HepG2 (cell line): ENCODE measurements around the gene SLC34A3. TPM values are rescaled to one million over a fixed set of nuclear protein-coding genes. Genes with fewer than 3 reads are reported as not detected.
A peak's percentile ranks its signal among the peaks of the same experiment; 100 is the strongest.

ENCODE experiments used
- CHD2 ChIP-seq: IDR thresholded peaks from 2 replicates; pipeline ENCODE4 v1.6.1; 2011; ENCODE audit warnings: low read depth, low read length, improper control_type of control experiment
- EED ChIP-seq: sonication (generic); formaldehyde crosslinking; IDR thresholded peaks from 2 replicates; pipeline ENCODE4 v1.5.0; 2020; ENCODE audit warnings: mild to moderate bottlenecking, missing genetic modification reagents
- FIP1L1 ChIP-seq: fragments of 200-400 bp; formaldehyde crosslinking; IDR thresholded peaks from 2 replicates; pipeline ENCODE4 v1.6.1; 2018; ENCODE audit warnings: low read depth, mild to moderate bottlenecking, low read length, moderate library complexity, borderline replicate concordance; ENCODE audit not compliant: insufficient read depth
- ISL2 ChIP-seq: sonication (generic); formaldehyde crosslinking; IDR thresholded peaks from 2 replicates; pipeline ENCODE4 v1.5.0; 2020; ENCODE audit warnings: missing genetic modification reagents
- KLF12 ChIP-seq: sonication (generic); formaldehyde crosslinking; IDR thresholded peaks from 2 replicates; pipeline ENCODE4 v1.4.0; 2020; ENCODE audit warnings: missing genetic modification reagents, borderline replicate concordance
- MEIS1 ChIP-seq: sonication (generic); formaldehyde crosslinking; IDR thresholded peaks from 2 replicates; pipeline ENCODE4 v1.9.0; 2021; ENCODE audit warnings: mild to moderate bottlenecking, missing genetic modification reagents, moderate library complexity, borderline replicate concordance
- NR2F2 ChIP-seq: IDR thresholded peaks from 2 replicates; pipeline ENCODE4 v1.6.1; 2012; ENCODE audit warnings: low read depth, inconsistent platforms, borderline replicate concordance
- PAX8 ChIP-seq: sonication (generic); formaldehyde crosslinking; IDR thresholded peaks from 2 replicates; pipeline ENCODE4 v1.8.0; 2022; ENCODE audit warnings: mild to moderate bottlenecking, missing genetic modification reagents, borderline replicate concordance
- RXRB ChIP-seq: IDR thresholded peaks from 2 replicates; pipeline ENCODE4 v1.6.1; 2016; ENCODE audit warnings: borderline replicate concordance, missing genetic modification reagents, missing compliant biosample characterization
- SATB2 ChIP-seq: sonication (generic); formaldehyde crosslinking; IDR thresholded peaks from 2 replicates; pipeline ENCODE4 v1.5.0; 2020; ENCODE audit warnings: missing genetic modification reagents
- SNRNP70 ChIP-seq: fragments of 200-400 bp; formaldehyde crosslinking; IDR thresholded peaks from 2 replicates; pipeline ENCODE4 v1.6.1; 2017; ENCODE audit warnings: mild to moderate bottlenecking, low read depth, low read length, moderate library complexity
- TGIF2 ChIP-seq: IDR thresholded peaks from 2 replicates; pipeline ENCODE4 v1.6.1; 2016; ENCODE audit warnings: control low read depth, missing compliant biosample characterization
- ZKSCAN5 ChIP-seq: sonication (generic); formaldehyde crosslinking; IDR thresholded peaks from 2 replicates; pipeline ENCODE4 v1.5.1; 2020; ENCODE audit warnings: mild to moderate bottlenecking, missing genetic modification reagents
- ZNF562 ChIP-seq: sonication (generic); formaldehyde crosslinking; IDR thresholded peaks from 2 replicates; pipeline ENCODE4 v1.8.0; 2022; ENCODE audit warnings: missing genetic modification reagents, borderline replicate concordance
- ZNF839 ChIP-seq: sonication (generic); formaldehyde crosslinking; IDR thresholded peaks from 2 replicates; pipeline ENCODE4 v1.4.0; 2020; ENCODE audit warnings: missing genetic modification reagents, mild to moderate bottlenecking, borderline replicate concordance
- polyA plus RNA-seq, 8 experiments: library from polyadenylated mRNA; depleted of rRNA in 3 of 8; stranded (reverse) in 7 of 8; unstranded in 1 of 8; fragments of >200 nt; fragmentation: Illumina TruSeq in 4 of 8; extraction: Trizol in 4 of 8; gene quantifications; 2 replicates each; pipeline versions ENCODE4 v1.2.1 to v1.2.3, GENCODE V29; 2011 to 2016; ENCODE audit warnings: low read depth in 4 of 8, missing spikeins in 1 of 8, mixed read lengths in 1 of 8; ENCODE audit not compliant: insufficient read depth in 1 of 8
- total RNA-seq, 5 experiments: library from RNA; depleted of rRNA; stranded (reverse); fragments of >200 nt; fragmentation: Illumina TruSeq; extraction: Trizol; gene quantifications; 2 replicates each; pipeline ENCODE4 v1.2.3, GENCODE V29; 2016; ENCODE audit warnings: low read depth in 1 of 5
- TF ChIP-seq, protein P1 (sequence below): sonication (generic); formaldehyde crosslinking; IDR thresholded peaks from 2 replicates; pipeline ENCODE4 v1.4.0; 2020; ENCODE audit warnings: mild to moderate bottlenecking, low read depth, missing genetic modification reagents
- TF ChIP-seq, protein P2 (sequence below): sonication (generic); formaldehyde crosslinking; IDR thresholded peaks from 2 replicates; pipeline ENCODE4 v1.8.0; 2022; ENCODE audit warnings: mild to moderate bottlenecking, missing genetic modification reagents, moderate library complexity
- TF ChIP-seq, protein P3 (sequence below): sonication (generic); formaldehyde crosslinking; IDR thresholded peaks from 2 replicates; pipeline ENCODE4 v1.5.1; 2020; ENCODE audit warnings: mild to moderate bottlenecking, missing genetic modification reagents
- TF ChIP-seq, protein P4 (sequence below): sonication (generic); formaldehyde crosslinking; IDR thresholded peaks from 2 replicates; pipeline ENCODE4 v1.5.0; 2020; ENCODE audit warnings: mild to moderate bottlenecking, missing genetic modification reagents, borderline replicate concordance
- TF ChIP-seq, protein P5 (sequence below): sonication (generic); formaldehyde crosslinking; IDR thresholded peaks from 2 replicates; pipeline ENCODE4 v1.5.0; 2020; ENCODE audit warnings: missing genetic modification reagents

Gene SLC34A3
- total and polyA plus RNA-seq, 2 of the 13 experiments (the other 11 are each of a cell fraction or from before 2014, with no cell fraction given), result 0.07 to 1.0 TPM

DNA sequence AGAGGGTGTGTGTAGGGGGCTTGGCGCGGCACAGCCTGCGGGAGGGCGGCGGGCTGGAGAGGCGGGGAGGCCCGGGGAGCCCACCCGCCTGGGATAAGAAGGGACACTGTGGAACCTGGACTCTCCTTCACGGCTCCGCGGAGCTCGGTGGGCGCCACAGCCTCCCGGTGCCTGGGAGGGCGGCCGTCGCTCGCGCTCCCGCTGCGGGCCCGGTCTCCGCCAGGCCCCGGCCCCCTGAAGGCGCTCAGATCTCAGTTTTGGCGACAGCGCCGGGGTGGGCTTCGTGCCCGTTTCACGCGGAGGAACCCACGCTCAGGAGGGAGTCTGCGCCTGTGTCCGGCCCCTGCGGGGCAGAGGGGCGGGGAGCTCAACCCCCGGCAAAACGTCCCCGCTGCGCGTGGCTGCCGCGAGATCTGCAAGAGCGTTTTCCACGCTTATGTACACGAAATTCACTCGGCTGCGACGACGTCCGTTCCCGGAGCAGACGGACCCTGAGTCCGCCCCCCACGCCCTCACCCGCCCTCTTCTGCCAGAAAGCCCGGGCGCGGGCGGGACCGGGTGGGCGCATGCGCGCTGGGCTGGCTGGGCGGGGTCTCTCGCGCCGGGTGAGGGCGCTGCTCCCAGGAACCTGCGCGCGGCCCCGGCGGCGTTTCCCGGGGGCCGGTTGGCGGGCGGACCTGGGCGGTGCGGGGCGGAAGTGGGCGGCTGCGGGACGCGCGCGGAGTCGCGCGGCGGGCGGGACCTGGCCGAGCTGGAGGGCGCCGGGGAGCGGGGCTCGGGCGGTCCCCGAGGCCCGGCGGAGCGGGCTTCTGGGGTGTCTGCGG is 24.1 kb downstream of the SLC34A3 start, which contains the start of gene NELFB (continued):
- 0 out of 2 replicates have a peak, but pooled peaks have one; percentile 54 for TF ChIP-seq SATB2
- TF ChIP-seq, protein P1, sequence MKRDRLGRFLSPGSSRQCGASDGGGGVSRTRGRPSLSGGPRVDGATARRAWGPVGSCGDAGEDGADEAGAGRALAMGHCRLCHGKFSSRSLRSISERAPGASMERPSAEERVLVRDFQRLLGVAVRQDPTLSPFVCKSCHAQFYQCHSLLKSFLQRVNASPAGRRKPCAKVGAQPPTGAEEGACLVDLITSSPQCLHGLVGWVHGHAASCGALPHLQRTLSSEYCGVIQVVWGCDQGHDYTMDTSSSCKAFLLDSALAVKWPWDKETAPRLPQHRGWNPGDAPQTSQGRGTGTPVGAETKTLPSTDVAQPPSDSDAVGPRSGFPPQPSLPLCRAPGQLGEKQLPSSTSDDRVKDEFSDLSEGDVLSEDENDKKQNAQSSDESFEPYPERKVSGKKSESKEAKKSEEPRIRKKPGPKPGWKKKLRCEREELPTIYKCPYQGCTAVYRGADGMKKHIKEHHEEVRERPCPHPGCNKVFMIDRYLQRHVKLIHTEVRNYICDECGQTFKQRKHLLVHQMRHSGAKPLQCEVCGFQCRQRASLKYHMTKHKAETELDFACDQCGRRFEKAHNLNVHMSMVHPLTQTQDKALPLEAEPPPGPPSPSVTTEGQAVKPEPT (CRISPR knock-in tag), result no peak
- TF ChIP-seq ZNF839, result no peak
- TF ChIP-seq KLF12 (CRISPR knock-in tag), result peak; percentile 89; the same call in 1 of the 2 replicates
- no peak for TF ChIP-seq NR2F2
- TF ChIP-seq, protein P2, sequence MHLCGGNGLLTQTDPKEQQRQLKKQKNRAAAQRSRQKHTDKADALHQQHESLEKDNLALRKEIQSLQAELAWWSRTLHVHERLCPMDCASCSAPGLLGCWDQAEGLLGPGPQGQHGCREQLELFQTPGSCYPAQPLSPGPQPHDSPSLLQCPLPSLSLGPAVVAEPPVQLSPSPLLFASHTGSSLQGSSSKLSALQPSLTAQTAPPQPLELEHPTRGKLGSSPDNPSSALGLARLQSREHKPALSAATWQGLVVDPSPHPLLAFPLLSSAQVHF, result 0 out of 2 replicates have a peak, but pooled peaks have one; percentile 45
- TF ChIP-seq, protein P3, sequence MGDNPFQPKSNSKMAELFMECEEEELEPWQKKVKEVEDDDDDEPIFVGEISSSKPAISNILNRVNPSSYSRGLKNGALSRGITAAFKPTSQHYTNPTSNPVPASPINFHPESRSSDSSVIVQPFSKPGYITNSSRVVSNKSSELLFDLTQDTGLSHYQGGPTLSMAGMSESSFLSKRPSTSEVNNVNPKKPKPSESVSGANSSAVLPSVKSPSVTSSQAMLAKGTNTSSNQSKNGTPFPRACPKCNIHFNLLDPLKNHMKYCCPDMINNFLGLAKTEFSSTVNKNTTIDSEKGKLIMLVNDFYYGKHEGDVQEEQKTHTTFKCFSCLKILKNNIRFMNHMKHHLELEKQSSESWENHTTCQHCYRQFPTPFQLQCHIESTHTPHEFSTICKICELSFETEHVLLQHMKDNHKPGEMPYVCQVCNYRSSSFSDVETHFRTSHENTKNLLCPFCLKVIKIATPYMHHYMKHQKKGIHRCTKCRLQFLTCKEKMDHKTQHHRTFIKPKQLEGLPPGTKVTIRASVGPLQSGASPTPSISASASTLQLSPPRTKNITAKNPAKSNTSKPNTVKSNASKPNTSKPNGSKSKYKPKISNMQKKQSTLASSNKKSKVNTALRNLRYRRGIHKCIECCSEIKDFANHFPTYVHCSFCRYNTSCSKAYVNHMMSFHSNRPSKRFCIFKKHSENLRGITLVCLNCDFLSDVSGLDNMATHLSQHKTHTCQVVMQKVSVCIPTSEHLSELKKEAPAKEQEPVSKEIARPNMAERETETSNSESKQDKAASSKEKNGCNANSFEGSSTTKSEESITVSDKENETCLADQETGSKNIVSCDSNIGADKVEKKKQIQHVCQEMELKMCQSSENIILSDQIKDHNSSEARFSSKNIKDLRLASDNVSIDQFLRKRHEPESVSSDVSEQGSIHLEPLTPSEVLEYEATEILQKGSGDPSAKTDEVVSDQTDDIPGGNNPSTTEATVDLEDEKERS (CRISPR knock-in tag), result no peak
- TF ChIP-seq, protein P4, sequence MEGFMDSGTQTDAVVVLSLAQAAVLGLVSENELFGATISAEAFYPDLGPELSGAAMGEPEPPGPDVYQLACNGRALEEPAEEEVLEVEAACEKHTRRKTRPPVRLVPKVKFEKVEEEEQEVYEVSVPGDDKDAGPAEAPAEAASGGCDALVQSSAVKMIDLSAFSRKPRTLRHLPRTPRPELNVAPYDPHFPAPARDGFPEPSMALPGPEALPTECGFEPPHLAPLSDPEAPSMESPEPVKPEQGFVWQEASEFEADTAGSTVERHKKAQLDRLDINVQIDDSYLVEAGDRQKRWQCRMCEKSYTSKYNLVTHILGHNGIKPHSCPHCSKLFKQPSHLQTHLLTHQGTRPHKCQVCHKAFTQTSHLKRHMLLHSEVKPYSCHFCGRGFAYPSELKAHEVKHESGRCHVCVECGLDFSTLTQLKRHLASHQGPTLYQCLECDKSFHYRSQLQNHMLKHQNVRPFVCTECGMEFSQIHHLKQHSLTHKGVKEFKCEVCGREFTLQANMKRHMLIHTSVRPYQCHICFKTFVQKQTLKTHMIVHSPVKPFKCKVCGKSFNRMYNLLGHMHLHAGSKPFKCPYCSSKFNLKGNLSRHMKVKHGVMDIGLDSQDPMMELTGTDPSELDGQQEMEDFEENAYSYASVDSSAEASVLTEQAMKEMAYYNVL (CRISPR knock-in tag), result no peak; the same call in 1 of the 2 replicates
- TF ChIP-seq RXRB, result peak; percentile 41; the same call in 1 of the 2 replicates
- no peak for TF ChIP-seq ZNF562 (CRISPR knock-in tag)
- no peak for TF ChIP-seq SNRNP70
- no peak for TF ChIP-seq EED (CRISPR knock-in tag)
- TF ChIP-seq ISL2 (CRISPR knock-in tag), result peak; percentile 25; the same call in 1 of the 2 replicates
- TF ChIP-seq ZKSCAN5 (CRISPR knock-in tag), result no peak
- TF ChIP-seq PAX8 (CRISPR knock-in tag), result no peak
- TF ChIP-seq CHD2, result peak; percentile 34; the same call in 1 of the 2 replicates
- TF ChIP-seq FIP1L1, result no peak
- no peak for TF ChIP-seq MEIS1
- TF ChIP-seq, protein P5, sequence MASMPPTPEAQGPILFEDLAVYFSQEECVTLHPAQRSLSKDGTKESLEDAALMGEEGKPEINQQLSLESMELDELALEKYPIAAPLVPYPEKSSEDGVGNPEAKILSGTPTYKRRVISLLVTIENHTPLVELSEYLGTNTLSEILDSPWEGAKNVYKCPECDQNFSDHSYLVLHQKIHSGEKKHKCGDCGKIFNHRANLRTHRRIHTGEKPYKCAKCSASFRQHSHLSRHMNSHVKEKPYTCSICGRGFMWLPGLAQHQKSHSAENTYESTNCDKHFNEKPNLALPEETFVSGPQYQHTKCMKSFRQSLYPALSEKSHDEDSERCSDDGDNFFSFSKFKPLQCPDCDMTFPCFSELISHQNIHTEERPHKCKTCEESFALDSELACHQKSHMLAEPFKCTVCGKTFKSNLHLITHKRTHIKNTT (CRISPR knock-in tag), result 0 out of 2 replicates have a peak, but pooled peaks have one; percentile 14
- no peak for TF ChIP-seq TGIF2 (CRISPR knock-in tag)
